Measurements from ENCODE around the gene SRGAP2B. TPM values are rescaled to one million over a fixed set of nuclear protein-coding genes. Genes with fewer than 3 reads are reported as not detected.
"Not testable (repeated sequence)": the region's sequence is repeated elsewhere in the genome, so short reads cannot be mapped to it uniquely, and the experiment has no call there.

SRGAP2B gene
- polyA plus RNA-seq, 1 donor (not counting 4 experiments of a cell fraction or from before 2014, with no cell fraction given), result 11.0 TPM

GRCh38 chr1:144913458-144913857, 181.7 kb downstream of the SRGAP2B start:
- H3K4me3 ChIP-seq (ENCODE audit: control insufficient read depth in 2 of 3, extremely low read depth in 1 of 3, insufficient read depth in 2 of 3, low read depth in 1 of 3, low read length in 3 of 3); H3K27me3 ChIP-seq (ENCODE audit: control insufficient read depth, extremely low read depth, insufficient read depth, low read length); H4K20me1 ChIP-seq (ENCODE audit: control insufficient read depth, extremely low read depth, insufficient read depth, low read length); H2AFZ ChIP-seq (ENCODE audit: control insufficient read depth, low read length); H3K9ac ChIP-seq (ENCODE audit: control insufficient read depth, extremely low read depth, insufficient read depth, low read length); H3K4me1 ChIP-seq (ENCODE audit: control insufficient read depth, extremely low read depth, insufficient read depth, low read length); DNase-seq (ENCODE audit: low read depth, low spot score); H3K9me1 ChIP-seq (ENCODE audit: control insufficient read depth, extremely low read depth, insufficient read depth, low read length); FAIRE-seq; H3K27ac ChIP-seq (ENCODE audit: control insufficient read depth, insufficient read depth, low read length); H3K9me3 ChIP-seq (ENCODE audit: control insufficient read depth, low read depth, low read length); H3K36me3 ChIP-seq (ENCODE audit: control insufficient read depth in 2 of 2, extremely low read depth in 1 of 2, insufficient read depth in 2 of 2, low read length in 2 of 2); H3K4me2 ChIP-seq (ENCODE audit: control insufficient read depth, extremely low read depth, insufficient read depth, low read depth, low read length); H3K79me2 ChIP-seq (ENCODE audit: control insufficient read depth, insufficient read depth, low read length); dilution Hi-C loops (cut with MboI; ENCODE audit: extremely low pct_ligation_motif_present, low sequenced_read_pairs): not testable (repeated sequence)

DNA sequence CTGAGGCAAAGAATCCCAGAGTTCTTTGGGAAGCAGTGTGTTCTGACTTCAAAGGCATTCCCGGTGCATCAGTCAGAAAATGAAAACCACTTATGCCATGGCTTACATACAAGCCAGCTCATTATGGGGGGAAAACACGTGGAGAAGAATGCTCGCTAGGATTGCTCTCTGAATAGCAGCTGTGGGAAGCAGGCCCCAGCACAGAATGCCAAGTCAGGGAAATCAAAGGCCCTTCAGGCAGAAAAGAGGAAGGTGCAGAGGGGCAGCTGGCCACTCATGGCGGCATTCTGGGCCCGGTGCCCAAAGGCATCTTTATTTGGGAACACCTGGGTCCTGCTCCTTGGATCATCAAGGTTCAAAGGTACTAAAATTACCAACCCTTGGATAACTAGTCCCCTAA, 184.4 kb downstream of the SRGAP2B start:
- H3K4me3 ChIP-seq (ENCODE audit: control insufficient read depth in 2 of 3, extremely low read depth in 1 of 3, insufficient read depth in 2 of 3, low read depth in 1 of 3, low read length in 3 of 3); FAIRE-seq; H3K4me1 ChIP-seq (ENCODE audit: control insufficient read depth, extremely low read depth, insufficient read depth, low read length); H3K4me2 ChIP-seq (ENCODE audit: control insufficient read depth, extremely low read depth, insufficient read depth, low read depth, low read length); H3K9ac ChIP-seq (ENCODE audit: control insufficient read depth, extremely low read depth, insufficient read depth, low read length); DNase-seq (ENCODE audit: low read depth, low spot score); H3K27me3 ChIP-seq (ENCODE audit: control insufficient read depth, extremely low read depth, insufficient read depth, low read length); H3K9me3 ChIP-seq (ENCODE audit: control insufficient read depth, low read depth, low read length); H2AFZ ChIP-seq (ENCODE audit: control insufficient read depth, low read length); H4K20me1 ChIP-seq (ENCODE audit: control insufficient read depth, extremely low read depth, insufficient read depth, low read length); H3K9me1 ChIP-seq (ENCODE audit: control insufficient read depth, extremely low read depth, insufficient read depth, low read length); H3K27ac ChIP-seq (ENCODE audit: control insufficient read depth, insufficient read depth, low read length); H3K79me2 ChIP-seq (ENCODE audit: control insufficient read depth, insufficient read depth, low read length); dilution Hi-C loops (cut with MboI; ENCODE audit: extremely low pct_ligation_motif_present, low sequenced_read_pairs); H3K36me3 ChIP-seq (ENCODE audit: control insufficient read depth in 2 of 2, extremely low read depth in 1 of 2, insufficient read depth in 2 of 2, low read length in 2 of 2): not testable (repeated sequence)

- H3K27ac ChIP-seq (ENCODE audit: control insufficient read depth, insufficient read depth, low read length); H3K4me2 ChIP-seq (ENCODE audit: control insufficient read depth, extremely low read depth, insufficient read depth, low read depth, low read length); H4K20me1 ChIP-seq (ENCODE audit: control insufficient read depth, extremely low read depth, insufficient read depth, low read length); H3K9me1 ChIP-seq (ENCODE audit: control insufficient read depth, extremely low read depth, insufficient read depth, low read length); FAIRE-seq; H3K4me1 ChIP-seq (ENCODE audit: control insufficient read depth, extremely low read depth, insufficient read depth, low read length); H3K4me3 ChIP-seq (ENCODE audit: control insufficient read depth in 2 of 3, extremely low read depth in 1 of 3, insufficient read depth in 2 of 3, low read depth in 1 of 3, low read length in 3 of 3); H3K9me3 ChIP-seq (ENCODE audit: control insufficient read depth, low read depth, low read length); dilution Hi-C loops (cut with MboI; ENCODE audit: extremely low pct_ligation_motif_present, low sequenced_read_pairs); H3K36me3 ChIP-seq (ENCODE audit: control insufficient read depth in 2 of 2, extremely low read depth in 1 of 2, insufficient read depth in 2 of 2, low read length in 2 of 2); H3K9ac ChIP-seq (ENCODE audit: control insufficient read depth, extremely low read depth, insufficient read depth, low read length); H3K27me3 ChIP-seq (ENCODE audit: control insufficient read depth, extremely low read depth, insufficient read depth, low read length); H3K79me2 ChIP-seq (ENCODE audit: control insufficient read depth, insufficient read depth, low read length); H2AFZ ChIP-seq (ENCODE audit: control insufficient read depth, low read length); DNase-seq (ENCODE audit: low read depth, low spot score): not testable (repeated sequence)
These were observed 194.3 kb downstream of the SRGAP2B start for GRCh38 chr1:144900841-144901240.

- H2AFZ ChIP-seq (ENCODE audit: control insufficient read depth, low read length); H3K9me1 ChIP-seq (ENCODE audit: control insufficient read depth, extremely low read depth, insufficient read depth, low read length); H3K36me3 ChIP-seq (ENCODE audit: control insufficient read depth in 2 of 2, extremely low read depth in 1 of 2, insufficient read depth in 2 of 2, low read length in 2 of 2); H3K27me3 ChIP-seq (ENCODE audit: control insufficient read depth, extremely low read depth, insufficient read depth, low read length); H3K4me3 ChIP-seq (ENCODE audit: control insufficient read depth in 2 of 3, extremely low read depth in 1 of 3, insufficient read depth in 2 of 3, low read depth in 1 of 3, low read length in 3 of 3); dilution Hi-C loops (cut with MboI; ENCODE audit: extremely low pct_ligation_motif_present, low sequenced_read_pairs); H3K27ac ChIP-seq (ENCODE audit: control insufficient read depth, insufficient read depth, low read length); H3K9me3 ChIP-seq (ENCODE audit: control insufficient read depth, low read depth, low read length); H3K79me2 ChIP-seq (ENCODE audit: control insufficient read depth, insufficient read depth, low read length); H3K4me1 ChIP-seq (ENCODE audit: control insufficient read depth, extremely low read depth, insufficient read depth, low read length); H4K20me1 ChIP-seq (ENCODE audit: control insufficient read depth, extremely low read depth, insufficient read depth, low read length); H3K4me2 ChIP-seq (ENCODE audit: control insufficient read depth, extremely low read depth, insufficient read depth, low read depth, low read length); H3K9ac ChIP-seq (ENCODE audit: control insufficient read depth, extremely low read depth, insufficient read depth, low read length); FAIRE-seq; DNase-seq (ENCODE audit: low read depth, low spot score): not testable (repeated sequence)
These were observed 200.5 kb downstream of the SRGAP2B start for GRCh38 chr1:144894454-144895201.

DNA sequence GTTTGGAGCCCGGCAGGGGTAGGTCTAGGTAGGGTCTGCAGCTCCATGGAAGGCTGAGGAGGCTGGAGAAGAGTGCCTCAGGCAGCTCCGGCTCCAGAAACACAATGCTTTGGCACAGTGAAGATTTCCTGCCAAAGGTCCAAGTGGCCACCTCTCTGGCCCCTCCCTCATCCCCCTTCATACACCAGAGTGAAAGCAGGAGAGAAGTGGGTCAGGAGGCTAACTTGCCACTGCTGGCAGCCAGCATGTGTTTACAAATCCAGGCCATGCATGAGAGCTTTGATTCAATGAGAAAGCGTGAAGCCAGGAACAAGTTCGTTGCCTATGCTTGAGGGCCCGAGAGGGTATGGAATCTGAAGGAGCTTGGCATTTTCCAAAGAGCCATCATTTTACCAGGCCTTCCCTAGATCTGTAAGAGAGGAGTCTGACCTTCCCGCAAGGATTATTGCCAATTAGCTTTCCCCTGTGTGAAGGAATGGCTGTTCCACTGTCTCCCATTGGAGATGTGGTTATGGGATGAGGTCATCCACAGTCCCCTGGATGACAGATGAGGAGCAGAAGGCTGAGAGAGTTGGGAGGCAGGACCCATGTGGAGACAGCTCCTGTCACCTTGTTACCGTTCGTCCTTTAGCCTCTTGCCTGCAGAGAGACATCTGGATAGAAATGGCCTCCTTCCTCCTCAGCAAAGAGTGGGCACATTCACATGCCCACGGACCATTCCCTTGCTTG, 201.3 kb downstream of the SRGAP2B start:
- H3K9me1 ChIP-seq (ENCODE audit: control insufficient read depth, extremely low read depth, insufficient read depth, low read length); H3K27ac ChIP-seq (ENCODE audit: control insufficient read depth, insufficient read depth, low read length); DNase-seq (ENCODE audit: low read depth, low spot score); H4K20me1 ChIP-seq (ENCODE audit: control insufficient read depth, extremely low read depth, insufficient read depth, low read length); H3K79me2 ChIP-seq (ENCODE audit: control insufficient read depth, insufficient read depth, low read length); FAIRE-seq; H3K27me3 ChIP-seq (ENCODE audit: control insufficient read depth, extremely low read depth, insufficient read depth, low read length); dilution Hi-C loops (cut with MboI; ENCODE audit: extremely low pct_ligation_motif_present, low sequenced_read_pairs); H3K4me3 ChIP-seq (ENCODE audit: control insufficient read depth in 2 of 3, extremely low read depth in 1 of 3, insufficient read depth in 2 of 3, low read depth in 1 of 3, low read length in 3 of 3); H3K4me2 ChIP-seq (ENCODE audit: control insufficient read depth, extremely low read depth, insufficient read depth, low read depth, low read length); H3K9me3 ChIP-seq (ENCODE audit: control insufficient read depth, low read depth, low read length); H2AFZ ChIP-seq (ENCODE audit: control insufficient read depth, low read length); H3K36me3 ChIP-seq (ENCODE audit: control insufficient read depth in 2 of 2, extremely low read depth in 1 of 2, insufficient read depth in 2 of 2, low read length in 2 of 2); H3K9ac ChIP-seq (ENCODE audit: control insufficient read depth, extremely low read depth, insufficient read depth, low read length); H3K4me1 ChIP-seq (ENCODE audit: control insufficient read depth, extremely low read depth, insufficient read depth, low read length): not testable (repeated sequence)
